Measurements from ENCODE around the gene ATP8B1. TPM values are rescaled to one million over a fixed set of nuclear protein-coding genes. Genes with fewer than 3 reads are reported as not detected.
A peak's percentile ranks its signal among the peaks of the same experiment; 100 is the strongest.
"Not testable (repeated sequence)": the region's sequence is repeated elsewhere in the genome, so short reads cannot be mapped to it uniquely, and the experiment has no call there.

ATP8B1 gene
- total and polyA plus RNA-seq, 3 donors from 2014 or later, result 1.6 to 3.0 (median 1.7) TPM

DNA sequence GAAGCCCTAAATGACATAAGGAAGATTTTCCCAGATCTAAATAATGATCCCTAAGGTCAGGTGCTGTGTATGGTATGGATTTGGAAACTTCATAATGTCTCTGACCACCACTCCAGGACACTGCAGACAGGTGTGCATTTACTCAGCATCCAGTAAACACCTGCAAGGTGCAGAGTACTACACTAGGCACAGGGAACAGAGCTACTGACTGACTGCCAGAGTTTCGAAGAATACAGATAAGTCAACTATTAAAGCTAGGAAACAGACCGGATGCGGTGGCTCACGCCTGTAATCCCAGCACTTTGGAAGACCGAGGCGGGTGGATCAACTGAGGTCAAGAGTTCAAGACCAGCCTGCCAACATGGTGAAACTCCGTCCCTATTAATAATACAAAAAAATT is 65.0 kb downstream of the ATP8B1 start:
- Histone ChIP-seq H3K27ac (no peak overlapping the region), H3K9me3 (no peaks in the 10 kb centered on the region), H3K4me1 (no peaks in the 10 kb centered on the region), H3K27me3 (no peaks in the 10 kb centered on the region), H3K4me3 (no peak overlapping the region), H3K36me3 (ENCODE audit: low read depth, missing control alignments) (no peaks in the 10 kb centered on the region)
- 80 to 91% methylated on average over 7 of the region's 7 CpGs for WGBS, 2 donors
- no peak for DNase-seq
- intact Hi-C loops (cut with DNase I; ENCODE audit: low total_unique reads), result no loop called here
- no peak for TF ChIP-seq POLR2A (IDR thresholded peaks at IDR 0.05)
- TF ChIP-seq, protein P1, sequence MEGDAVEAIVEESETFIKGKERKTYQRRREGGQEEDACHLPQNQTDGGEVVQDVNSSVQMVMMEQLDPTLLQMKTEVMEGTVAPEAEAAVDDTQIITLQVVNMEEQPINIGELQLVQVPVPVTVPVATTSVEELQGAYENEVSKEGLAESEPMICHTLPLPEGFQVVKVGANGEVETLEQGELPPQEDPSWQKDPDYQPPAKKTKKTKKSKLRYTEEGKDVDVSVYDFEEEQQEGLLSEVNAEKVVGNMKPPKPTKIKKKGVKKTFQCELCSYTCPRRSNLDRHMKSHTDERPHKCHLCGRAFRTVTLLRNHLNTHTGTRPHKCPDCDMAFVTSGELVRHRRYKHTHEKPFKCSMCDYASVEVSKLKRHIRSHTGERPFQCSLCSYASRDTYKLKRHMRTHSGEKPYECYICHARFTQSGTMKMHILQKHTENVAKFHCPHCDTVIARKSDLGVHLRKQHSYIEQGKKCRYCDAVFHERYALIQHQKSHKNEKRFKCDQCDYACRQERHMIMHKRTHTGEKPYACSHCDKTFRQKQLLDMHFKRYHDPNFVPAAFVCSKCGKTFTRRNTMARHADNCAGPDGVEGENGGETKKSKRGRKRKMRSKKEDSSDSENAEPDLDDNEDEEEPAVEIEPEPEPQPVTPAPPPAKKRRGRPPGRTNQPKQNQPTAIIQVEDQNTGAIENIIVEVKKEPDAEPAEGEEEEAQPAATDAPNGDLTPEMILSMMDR (IDR thresholded peaks at IDR 0.05), result no peak

DNA sequence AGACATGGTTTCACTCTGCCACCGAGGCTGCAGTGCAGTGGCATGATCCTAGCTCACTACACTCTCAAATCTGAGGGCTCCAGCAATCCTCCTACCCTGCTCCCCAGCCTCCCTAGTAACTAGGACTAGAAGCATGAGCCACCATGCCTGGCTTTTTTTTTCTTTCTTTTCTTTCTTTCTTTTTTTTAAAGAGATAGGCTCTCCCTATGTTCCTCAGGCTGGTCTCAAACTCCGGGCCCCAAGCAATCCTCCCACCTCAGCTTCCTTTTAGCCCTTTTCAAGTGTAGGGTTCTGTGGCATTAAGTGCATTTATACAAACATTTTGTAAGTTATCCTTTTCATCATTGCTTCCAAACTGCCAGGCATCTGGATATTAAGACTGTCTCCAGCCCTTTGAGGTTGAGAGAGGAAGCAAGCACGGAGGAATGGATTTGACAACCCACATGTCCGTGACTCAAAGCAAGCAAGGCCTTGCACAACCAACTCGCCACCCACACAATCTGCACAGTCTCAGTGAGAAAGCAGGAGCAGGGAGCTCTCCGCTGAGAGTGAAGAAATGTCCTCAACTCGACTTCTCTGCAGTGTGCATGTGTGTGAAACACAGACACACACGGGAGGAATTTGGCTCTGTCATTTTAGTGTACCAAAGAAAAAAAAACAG is 65.6 kb downstream of the ATP8B1 start:
- WGBS, 2 donors, result 55 to 70% methylated on average over 8 of the region's 8 CpGs
- intact Hi-C loops (cut with DNase I; ENCODE audit: low total_unique reads), result no loop called here
- Histone ChIP-seq H3K4me3 (no peak overlapping the region), H3K36me3 (ENCODE audit: low read depth, missing control alignments) (no peaks in the 10 kb centered on the region), H3K4me1 (no peaks in the 10 kb centered on the region), H3K27me3 (no peaks in the 10 kb centered on the region), H3K27ac (no peak overlapping the region), H3K9me3 (no peaks in the 10 kb centered on the region)
- peak; percentile 21 for DNase-seq
- TF ChIP-seq POLR2A (IDR thresholded peaks at IDR 0.05), result no peak
- TF ChIP-seq, protein P1 (IDR thresholded peaks at IDR 0.05), result no peak

DNA sequence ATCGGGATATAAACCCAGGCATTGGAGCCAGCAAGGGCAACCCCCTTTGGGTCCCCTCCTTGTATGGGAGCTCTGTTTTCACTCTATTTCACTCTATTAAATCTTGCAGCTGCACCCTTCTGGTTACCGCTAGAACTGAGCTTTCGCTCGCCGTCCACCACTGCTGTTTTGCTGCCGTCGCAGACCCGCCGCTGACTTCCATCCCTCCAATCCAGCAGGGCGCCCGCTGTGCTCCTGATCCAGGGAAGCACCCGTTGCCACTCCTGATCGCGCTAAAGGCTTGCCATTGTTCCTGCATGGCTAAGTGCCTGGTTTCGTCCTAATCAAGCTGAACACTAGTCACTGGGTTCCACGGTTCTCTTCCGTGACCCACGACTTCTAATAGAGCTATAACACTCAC is 68.1 kb downstream of the ATP8B1 start:
- 77 to 80% methylated on average over 18 of the region's 18 CpGs for WGBS, 2 donors
- H3K36me3 ChIP-seq (ENCODE audit: low read depth, missing control alignments); intact Hi-C loops (cut with DNase I; ENCODE audit: low total_unique reads): not testable (repeated sequence)

DNA sequence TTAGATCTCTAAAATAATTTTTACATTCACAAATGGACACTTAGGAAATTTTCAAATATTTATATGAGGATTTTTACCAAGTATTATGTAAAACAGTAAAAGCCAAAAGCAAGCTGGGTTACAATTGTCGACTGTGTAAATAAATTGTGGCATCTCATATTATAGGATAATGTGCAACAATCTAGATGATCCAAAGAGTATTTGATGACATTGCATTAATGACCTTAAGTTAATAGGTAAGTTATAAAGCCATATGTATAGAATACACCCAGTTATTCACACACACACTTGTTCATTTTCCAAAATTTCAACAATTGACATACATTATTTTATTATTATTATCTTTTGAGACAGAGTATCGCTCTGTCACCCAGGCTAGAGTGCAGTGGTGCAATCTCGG is 69.3 kb downstream of the ATP8B1 start:
- H3K9me3 ChIP-seq, result no peaks in the 10 kb centered on the region
- no peak overlapping the region for H3K4me3 ChIP-seq
- TF ChIP-seq, protein P1 (IDR thresholded peaks at IDR 0.05), result no peak
- no peak for TF ChIP-seq POLR2A (IDR thresholded peaks at IDR 0.05)
- intact Hi-C loops (cut with DNase I; ENCODE audit: low total_unique reads), result no loop called here
- DNase-seq, result no peak
- no peaks in the 10 kb centered on the region for H3K36me3 ChIP-seq (ENCODE audit: low read depth, missing control alignments)
- no peaks in the 10 kb centered on the region for H3K4me1 ChIP-seq
- no peak overlapping the region for H3K27ac ChIP-seq
- H3K27me3 ChIP-seq, result no peaks in the 10 kb centered on the region
- WGBS, 2 donors, result 94 to 95% methylated on average over 3 of the region's 3 CpGs

More for the DNA sequence above, 68.1 kb downstream of the ATP8B1 start:
- not testable (repeated sequence) for H3K4me1 ChIP-seq, H3K27me3 ChIP-seq, H3K9me3 ChIP-seq, H3K27ac ChIP-seq
- peak overlapping the region in 1 of 2 donors; percentile 27 for H3K4me3 ChIP-seq
- DNase-seq, result peak; percentile 17

- 82 to 84% methylated on average over 5 of the region's 5 CpGs for WGBS, 2 donors
- no peaks in the 10 kb centered on the region for H3K9me3 ChIP-seq
- no peaks in the 10 kb centered on the region for H3K27me3 ChIP-seq
- TF ChIP-seq, protein P1 (IDR thresholded peaks at IDR 0.05), result no peak
- no peak for TF ChIP-seq POLR2A (IDR thresholded peaks at IDR 0.05)
- intact Hi-C loops (cut with DNase I; ENCODE audit: low total_unique reads), result no loop called here
- no peaks in the 10 kb centered on the region for H3K4me1 ChIP-seq
- no peak overlapping the region for H3K27ac ChIP-seq
- no peak overlapping the region for H3K4me3 ChIP-seq
- DNase-seq, result no peak
- H3K36me3 ChIP-seq (ENCODE audit: low read depth, missing control alignments), result no peaks in the 10 kb centered on the region
Measured at GRCh38 chr18:57730146-57730545, 73.0 kb downstream of the ATP8B1 start.

Measured in testis (tissue), 3 donors.